ENCODE results near the gene DACT2. TPM values are rescaled to one million over a fixed set of nuclear protein-coding genes. Genes with fewer than 3 reads are reported as not detected.

The DACT2 gene
- total RNA-seq, 1 donor: not detected

DNA sequence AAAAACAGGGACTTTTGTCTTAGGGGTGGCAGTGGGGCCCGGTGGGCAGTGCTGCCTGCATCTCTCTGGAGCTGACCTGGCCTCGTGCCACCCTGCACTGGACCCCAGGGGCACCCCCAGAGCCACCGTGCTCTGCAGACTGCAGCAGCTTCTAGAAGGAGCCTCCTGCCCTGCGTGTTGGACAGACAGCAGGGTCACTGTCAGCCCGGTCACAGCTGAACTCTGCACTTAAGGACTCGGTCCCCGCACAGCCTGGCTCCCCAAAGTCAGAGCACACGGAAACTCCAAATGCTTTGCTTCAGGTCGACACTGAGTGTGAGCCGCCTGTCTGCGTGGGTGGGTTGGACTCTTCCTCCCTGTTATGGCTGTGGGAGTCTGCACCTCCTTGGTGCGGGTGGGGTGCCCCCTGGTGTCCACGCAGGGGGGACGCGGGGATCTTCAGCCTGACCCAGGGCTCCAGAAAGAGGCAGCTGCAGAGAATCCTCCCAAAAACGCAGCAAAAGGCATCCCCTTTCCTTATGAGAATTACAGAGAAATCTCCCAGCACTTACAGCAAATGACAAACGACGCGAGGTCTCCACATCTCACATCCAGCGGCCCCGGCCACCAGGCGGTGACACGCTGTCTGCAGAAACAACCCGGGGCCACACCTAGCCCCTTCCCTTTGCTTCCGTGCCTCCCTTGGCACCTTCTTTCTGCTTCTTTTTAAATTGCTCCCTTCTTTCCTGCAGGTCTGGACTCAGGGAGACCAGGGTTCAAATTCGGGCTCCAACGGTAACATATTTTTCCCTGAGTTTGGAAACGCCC lies 36.3 kb upstream of the DACT2 start:
- Histone ChIP-seq H3K27me3 (ENCODE audit: insufficient read depth, low read length) (no peaks in the 10 kb centered on the region), H3K9me3 (ENCODE audit: low read depth, low read length) (no peaks in the 10 kb centered on the region), H3K4me3 (ENCODE audit: insufficient read depth, low read length) (no peak overlapping the region), H4K20me1 (ENCODE audit: insufficient read depth, low read length) (no peaks in the 10 kb centered on the region), H2AFZ (ENCODE audit: low read length) (no peak overlapping the region), H3K4me2 (ENCODE audit: insufficient read depth, low read length) (no peak overlapping the region), H3K4me1 (ENCODE audit: insufficient read depth, low read length) (no peaks in the 10 kb centered on the region), H3K36me3 (ENCODE audit: insufficient read depth, low read length) (no peaks in the 10 kb centered on the region), H3K79me2 (ENCODE audit: insufficient read depth, low read length) (no peaks in the 10 kb centered on the region), H3K27ac (ENCODE audit: low read depth, low read length) (no peak overlapping the region)
- TF ChIP-seq, protein P1, sequence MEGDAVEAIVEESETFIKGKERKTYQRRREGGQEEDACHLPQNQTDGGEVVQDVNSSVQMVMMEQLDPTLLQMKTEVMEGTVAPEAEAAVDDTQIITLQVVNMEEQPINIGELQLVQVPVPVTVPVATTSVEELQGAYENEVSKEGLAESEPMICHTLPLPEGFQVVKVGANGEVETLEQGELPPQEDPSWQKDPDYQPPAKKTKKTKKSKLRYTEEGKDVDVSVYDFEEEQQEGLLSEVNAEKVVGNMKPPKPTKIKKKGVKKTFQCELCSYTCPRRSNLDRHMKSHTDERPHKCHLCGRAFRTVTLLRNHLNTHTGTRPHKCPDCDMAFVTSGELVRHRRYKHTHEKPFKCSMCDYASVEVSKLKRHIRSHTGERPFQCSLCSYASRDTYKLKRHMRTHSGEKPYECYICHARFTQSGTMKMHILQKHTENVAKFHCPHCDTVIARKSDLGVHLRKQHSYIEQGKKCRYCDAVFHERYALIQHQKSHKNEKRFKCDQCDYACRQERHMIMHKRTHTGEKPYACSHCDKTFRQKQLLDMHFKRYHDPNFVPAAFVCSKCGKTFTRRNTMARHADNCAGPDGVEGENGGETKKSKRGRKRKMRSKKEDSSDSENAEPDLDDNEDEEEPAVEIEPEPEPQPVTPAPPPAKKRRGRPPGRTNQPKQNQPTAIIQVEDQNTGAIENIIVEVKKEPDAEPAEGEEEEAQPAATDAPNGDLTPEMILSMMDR (IDR thresholded peaks at IDR 0.05; ENCODE audit: extremely low read depth, low read depth, low read length): peak; percentile 50
- peak; percentile 81 for DNase-seq (ENCODE audit: insufficient read length, low spot score, missing footprints)

DNA sequence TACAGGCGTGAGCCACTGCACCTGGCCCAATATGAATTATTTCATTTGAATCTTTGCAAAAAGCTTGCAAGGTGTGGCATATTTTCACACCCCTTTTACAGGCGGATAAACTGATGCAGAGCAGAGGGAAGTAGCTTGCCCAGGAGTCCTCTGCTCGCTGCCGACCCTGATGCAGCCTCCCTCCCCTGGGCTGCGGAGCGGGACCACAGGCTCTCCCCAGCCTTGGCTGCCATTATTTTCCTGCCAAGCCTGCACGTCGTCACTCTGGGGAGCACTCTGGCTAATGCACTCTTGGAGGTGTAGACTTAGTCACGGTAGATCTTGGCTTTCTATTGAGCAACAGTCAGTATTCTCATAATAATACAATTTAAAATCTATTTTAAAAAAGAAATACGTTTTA lies 34.8 kb upstream of the DACT2 start:
- TF ChIP-seq, protein P1 (IDR thresholded peaks at IDR 0.05; ENCODE audit: extremely low read depth, low read depth, low read length): no peak
- Histone ChIP-seq H3K4me3 (ENCODE audit: insufficient read depth, low read length) (no peak overlapping the region), H3K79me2 (ENCODE audit: insufficient read depth, low read length) (no peaks in the 10 kb centered on the region), H3K9me3 (ENCODE audit: low read depth, low read length) (no peaks in the 10 kb centered on the region), H3K4me1 (ENCODE audit: insufficient read depth, low read length) (no peaks in the 10 kb centered on the region), H3K27ac (ENCODE audit: low read depth, low read length) (no peak overlapping the region), H3K27me3 (ENCODE audit: insufficient read depth, low read length) (no peaks in the 10 kb centered on the region), H3K36me3 (ENCODE audit: insufficient read depth, low read length) (no peaks in the 10 kb centered on the region), H4K20me1 (ENCODE audit: insufficient read depth, low read length) (no peaks in the 10 kb centered on the region), H3K4me2 (ENCODE audit: insufficient read depth, low read length) (no peak overlapping the region), H2AFZ (ENCODE audit: low read length) (no peak overlapping the region)
- peak; percentile 60 for DNase-seq (ENCODE audit: insufficient read length, low spot score, missing footprints)

DNA sequence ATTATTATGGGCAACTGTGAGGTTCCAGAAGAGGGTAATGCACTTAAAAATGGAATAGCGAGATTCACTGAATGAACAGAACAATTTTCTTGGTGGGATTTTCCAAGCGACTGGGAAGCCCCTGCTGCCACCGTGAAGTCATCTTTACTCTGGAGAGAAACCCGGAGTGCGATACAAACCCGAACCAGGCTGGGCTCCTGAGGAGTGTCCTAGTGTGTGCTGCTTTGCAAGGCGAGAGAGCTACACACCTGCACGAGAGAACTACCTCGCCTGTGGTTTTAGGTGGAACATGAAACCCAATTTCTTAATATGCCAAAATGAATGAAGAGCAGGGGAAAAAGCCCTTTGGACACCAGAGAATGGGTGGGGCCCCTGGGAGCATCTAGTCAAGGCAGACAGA lies 33.5 kb upstream of the DACT2 start:
- no peaks in the 10 kb centered on the region for H3K9me3 ChIP-seq (ENCODE audit: low read depth, low read length)
- TF ChIP-seq, protein P1 (IDR thresholded peaks at IDR 0.05; ENCODE audit: extremely low read depth, low read depth, low read length): no peak
- H3K27ac ChIP-seq (ENCODE audit: low read depth, low read length): no peak overlapping the region
- H4K20me1 ChIP-seq (ENCODE audit: insufficient read depth, low read length): no peaks in the 10 kb centered on the region
- no peak overlapping the region for H3K4me3 ChIP-seq (ENCODE audit: insufficient read depth, low read length)
- DNase-seq (ENCODE audit: insufficient read length, low spot score, missing footprints): no peak
- no peaks in the 10 kb centered on the region for H3K4me1 ChIP-seq (ENCODE audit: insufficient read depth, low read length)
- H3K4me2 ChIP-seq (ENCODE audit: insufficient read depth, low read length): no peak overlapping the region
- no peaks in the 10 kb centered on the region for H3K27me3 ChIP-seq (ENCODE audit: insufficient read depth, low read length)
- no peaks in the 10 kb centered on the region for H3K36me3 ChIP-seq (ENCODE audit: insufficient read depth, low read length)
- H2AFZ ChIP-seq (ENCODE audit: low read length): no peak overlapping the region
- no peaks in the 10 kb centered on the region for H3K79me2 ChIP-seq (ENCODE audit: insufficient read depth, low read length)

DNA sequence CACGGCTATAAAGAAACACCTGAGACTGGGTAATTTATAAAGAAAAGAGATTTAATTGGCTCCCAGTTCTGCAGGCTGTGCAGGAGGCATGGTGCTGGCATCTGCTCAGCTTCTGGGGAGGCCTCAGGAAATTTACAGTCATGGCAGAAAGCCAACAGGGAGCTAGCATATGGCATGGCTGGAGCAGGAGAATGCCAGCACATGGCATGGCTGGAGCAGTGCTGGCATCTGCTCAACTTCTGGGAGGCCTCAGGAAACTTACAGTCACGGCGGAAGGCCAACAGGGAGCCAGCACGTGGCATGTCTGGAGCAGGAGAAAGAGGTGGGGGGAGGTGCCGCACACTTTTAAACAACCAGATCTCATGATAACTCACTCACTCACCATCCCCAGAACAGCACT lies 32.5 kb upstream of the DACT2 start:
- Histone ChIP-seq H3K27me3 (ENCODE audit: insufficient read depth, low read length) (no peaks in the 10 kb centered on the region), H3K79me2 (ENCODE audit: insufficient read depth, low read length) (no peaks in the 10 kb centered on the region), H3K36me3 (ENCODE audit: insufficient read depth, low read length) (no peaks in the 10 kb centered on the region), H3K9me3 (ENCODE audit: low read depth, low read length) (no peaks in the 10 kb centered on the region), H3K4me3 (ENCODE audit: insufficient read depth, low read length) (no peak overlapping the region), H3K4me2 (ENCODE audit: insufficient read depth, low read length) (no peak overlapping the region), H4K20me1 (ENCODE audit: insufficient read depth, low read length) (no peaks in the 10 kb centered on the region), H3K27ac (ENCODE audit: low read depth, low read length) (no peak overlapping the region), H2AFZ (ENCODE audit: low read length) (no peak overlapping the region), H3K4me1 (ENCODE audit: insufficient read depth, low read length) (no peaks in the 10 kb centered on the region)
- DNase-seq (ENCODE audit: insufficient read length, low spot score, missing footprints): no peak
- TF ChIP-seq, protein P1 (IDR thresholded peaks at IDR 0.05; ENCODE audit: extremely low read depth, low read depth, low read length): no peak

All from osteoblast (primary cell).